Subcutaneous abdominal adipose tissue (tissue), 5 donors: ENCODE measurements around the gene LMAN2L.

Experiments used
- H3K27ac ChIP-seq: one replicate; pipeline ENCODE4 v1.7.0; 2013; ENCODE audit warnings: low read depth, mild to moderate bottlenecking, inconsistent platforms, low read length, moderate library complexity
- H3K27me3 ChIP-seq, 5 donors: one replicate each; pipeline ENCODE4 v1.7.0; 2013; ENCODE audit warnings: low read length in 5 of 5, inconsistent platforms in 1 of 5; ENCODE audit not compliant: control insufficient read depth in 5 of 5, insufficient read depth in 4 of 5
- H3K36me3 ChIP-seq, 5 donors: one replicate each; pipeline ENCODE4 v1.7.0; 2013; ENCODE audit warnings: low read length in 5 of 5; ENCODE audit not compliant: control insufficient read depth in 5 of 5, insufficient read depth in 5 of 5
- H3K4me1 ChIP-seq, 5 donors: one replicate each; pipeline ENCODE4 v1.7.0; 2013; ENCODE audit warnings: low read length in 5 of 5, mild to moderate bottlenecking in 3 of 5, moderate library complexity in 1 of 5; ENCODE audit not compliant: control insufficient read depth in 5 of 5, insufficient read depth in 5 of 5
- H3K4me3 ChIP-seq, 5 donors: one replicate each; pipeline ENCODE4 v1.7.0; 2013; ENCODE audit warnings: low read length in 5 of 5, low read depth in 1 of 5
- H3K9ac ChIP-seq, 5 donors: one replicate each; pipeline ENCODE4 v1.7.0; 2013; ENCODE audit warnings: low read length in 5 of 5, mild to moderate bottlenecking in 4 of 5, moderate library complexity in 3 of 5
- H3K9me3 ChIP-seq, 5 donors: one replicate each; pipeline ENCODE4 v1.7.0; 2013; ENCODE audit warnings: low read length in 5 of 5; ENCODE audit not compliant: control insufficient read depth in 5 of 5
- donor health status: healthy.
- donor health status: healthy.
- donor health status: healthy.
- donor health status: healthy.
- donor health status: healthy.

The LMAN2L gene

DNA sequence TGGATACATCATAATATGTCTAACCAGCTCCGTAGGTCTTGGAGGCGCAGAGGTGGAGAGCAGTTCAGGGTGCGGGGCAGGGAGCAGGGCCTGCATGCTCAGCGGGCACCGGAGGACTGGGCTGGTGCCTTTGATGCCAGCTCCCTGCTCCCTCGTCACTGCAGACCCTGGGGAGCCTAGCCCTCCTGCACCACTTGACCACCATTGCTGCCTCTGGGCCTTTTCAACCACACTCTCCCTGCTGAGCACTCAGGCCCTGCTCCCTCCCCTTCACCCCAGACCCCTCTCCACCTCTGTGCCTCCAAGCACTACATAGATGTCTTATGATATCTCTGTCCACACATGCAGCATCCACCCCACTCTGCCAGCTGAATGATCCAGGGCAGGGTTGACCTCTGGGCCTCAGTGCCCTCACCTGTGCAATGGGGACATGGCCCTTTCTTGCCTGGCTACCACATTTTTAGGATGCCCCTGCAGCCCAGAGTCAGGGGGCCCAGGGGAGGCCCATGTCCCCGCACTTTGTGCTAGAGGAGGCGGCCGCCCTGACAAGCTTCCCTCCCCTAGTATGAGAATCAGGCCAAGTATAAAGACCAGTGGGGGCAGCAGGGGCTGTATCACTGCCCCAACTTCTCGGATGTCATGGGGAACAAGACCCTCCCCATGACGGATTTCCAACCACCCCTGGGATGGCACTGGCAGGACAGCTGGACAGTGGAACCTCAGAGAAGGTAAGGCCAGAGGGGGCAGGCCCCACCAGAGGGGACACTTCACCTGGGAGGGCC, 51.0 kb downstream of the LMAN2L start:
- Histone ChIP-seq H3K4me3 (no peak overlapping the region), H3K9me3 (no peaks in the 10 kb centered on the region), H3K27ac (no peak overlapping the region), H3K36me3 (no peaks in the 10 kb centered on the region), H3K9ac (no peak overlapping the region), H3K4me1 (peaks cover 0 to 10% (median 7%) of the 10 kb centered on the region in 5 donors), H3K27me3 (peaks cover 0 to 22% (median 10%) of the 10 kb centered on the region in 5 donors)

DNA sequence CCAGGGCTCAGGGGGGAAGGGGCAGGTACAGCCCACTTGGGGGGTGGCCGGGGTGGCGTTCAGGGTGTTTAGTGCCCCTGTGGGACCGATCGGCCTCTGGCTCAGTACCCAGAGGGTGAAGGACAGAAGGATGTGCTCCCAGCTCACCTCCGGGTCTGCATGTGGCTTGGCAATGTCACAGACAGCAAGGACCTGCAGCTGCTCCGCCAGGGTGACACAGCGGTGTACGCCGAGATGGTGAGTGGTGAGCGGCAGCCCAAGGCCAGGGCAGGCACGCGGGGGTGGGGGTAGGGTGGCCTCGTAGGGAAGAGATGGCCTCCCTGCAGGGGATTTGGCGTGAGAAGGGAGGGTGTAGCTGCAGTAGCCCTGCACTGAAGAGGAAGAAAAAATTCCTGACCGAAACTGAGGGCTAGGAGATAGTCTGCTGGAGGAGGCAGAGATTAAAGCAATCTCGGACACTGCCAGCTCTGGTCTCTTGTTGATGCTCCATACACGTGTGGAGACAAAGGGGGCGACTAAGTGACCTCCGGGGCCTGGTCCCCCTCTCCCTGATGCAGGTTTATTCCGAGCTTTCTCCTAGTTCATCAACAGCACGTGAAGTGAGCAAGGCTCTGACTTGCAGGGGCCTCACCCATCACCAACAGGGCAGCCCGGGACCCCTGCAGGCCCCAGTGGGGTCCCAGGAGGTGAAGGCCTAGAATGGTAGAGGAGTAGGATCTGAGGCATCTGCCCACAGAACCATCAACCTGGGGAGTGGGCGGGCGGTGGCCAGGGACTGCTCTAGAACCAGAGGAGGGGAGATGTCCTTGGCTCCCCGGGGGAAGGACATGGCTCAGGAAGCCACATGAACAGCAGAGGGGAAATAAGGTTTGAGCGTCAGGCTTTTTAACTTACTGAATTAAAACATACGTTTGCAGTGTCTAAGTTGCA, 51.9 kb downstream of the LMAN2L start:
- no peak overlapping the region for H3K9ac ChIP-seq
- peaks cover 0 to 25% (median 10%) of the 10 kb centered on the region in 5 donors for H3K27me3 ChIP-seq
- peaks cover 0 to 10% (median 7%) of the 10 kb centered on the region in 5 donors for H3K4me1 ChIP-seq
- H3K4me3 ChIP-seq = no peak overlapping the region
- H3K27ac ChIP-seq = no peak overlapping the region
- H3K36me3 ChIP-seq = no peaks in the 10 kb centered on the region
- no peaks in the 10 kb centered on the region for H3K9me3 ChIP-seq

DNA sequence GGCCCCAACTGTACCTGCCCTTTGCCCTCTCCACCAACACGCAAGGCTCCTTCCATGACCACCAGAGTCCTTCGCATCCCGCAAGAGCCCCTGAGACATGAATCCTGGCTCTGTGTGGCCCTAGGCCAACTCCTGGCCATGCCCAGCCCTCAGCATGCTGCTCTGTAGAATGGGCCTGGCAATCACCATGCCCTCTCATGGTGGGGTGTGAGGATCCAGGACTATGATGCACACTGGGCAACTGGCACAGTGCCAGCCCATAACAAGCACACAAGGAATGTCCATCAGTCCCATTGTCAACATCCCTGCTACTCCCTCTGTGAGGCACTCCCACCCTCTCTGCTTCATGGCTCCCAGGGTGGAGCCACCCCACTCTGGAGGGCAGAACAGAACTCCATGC, 52.6 kb downstream of the LMAN2L start:
- Histone ChIP-seq H3K27me3 (peaks cover 0 to 25% (median 10%) of the 10 kb centered on the region in 5 donors), H3K4me1 (peaks cover 0 to 10% (median 7%) of the 10 kb centered on the region in 5 donors), H3K4me3 (no peak overlapping the region), H3K27ac (no peak overlapping the region), H3K9me3 (no peaks in the 10 kb centered on the region), H3K9ac (no peak overlapping the region), H3K36me3 (no peaks in the 10 kb centered on the region)

DNA sequence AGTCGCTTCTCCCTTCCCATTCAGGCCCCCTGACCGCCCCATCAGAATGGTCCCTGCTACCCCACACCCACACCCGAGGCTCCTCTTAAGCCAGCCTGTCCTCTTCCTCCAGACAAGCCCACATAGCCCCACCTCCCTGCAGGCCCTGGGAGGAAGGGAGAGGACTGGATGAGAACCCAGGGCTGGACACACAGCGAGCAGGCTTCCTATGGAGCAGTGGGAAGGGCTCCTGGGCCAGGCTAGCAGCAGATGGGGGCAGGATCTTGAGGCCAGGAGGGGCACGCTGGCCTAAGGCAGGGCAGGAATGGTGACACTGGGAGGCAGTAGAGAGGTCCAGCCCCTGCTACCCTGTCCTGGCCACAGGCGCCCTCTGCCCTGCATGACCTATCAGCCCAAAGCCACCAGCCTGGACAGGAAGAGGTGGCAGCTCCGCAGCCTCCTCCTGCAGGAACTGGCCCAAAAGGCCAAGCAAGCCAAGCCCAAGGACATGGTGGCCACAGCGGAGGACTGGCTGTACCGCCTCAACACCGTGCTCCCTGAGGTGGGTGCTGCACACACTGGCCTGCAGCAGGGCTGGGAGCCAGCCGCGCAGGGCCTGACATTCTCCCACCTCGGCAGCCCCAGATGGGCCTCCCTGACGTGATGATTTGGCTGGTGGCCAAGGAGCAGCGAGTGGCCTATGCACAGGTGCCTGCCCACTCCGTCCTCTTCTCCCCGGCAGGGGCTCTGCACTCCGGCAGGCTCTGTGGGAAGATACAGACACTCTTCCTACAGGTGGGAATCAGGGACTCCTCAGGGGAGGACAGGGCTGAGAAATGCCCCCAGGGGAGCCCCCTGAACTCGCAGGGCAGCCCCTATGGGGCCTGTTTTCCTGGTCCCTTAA, 54.0 kb downstream of the LMAN2L start:
- Histone ChIP-seq H3K36me3 (no peaks in the 10 kb centered on the region), H3K4me3 (no peak overlapping the region), H3K4me1 (peaks cover 0 to 10% (median 7%) of the 10 kb centered on the region in 5 donors), H3K9ac (no peak overlapping the region), H3K27me3 (peaks cover 0 to 25% (median 10%) of the 10 kb centered on the region in 5 donors), H3K27ac (no peak overlapping the region), H3K9me3 (no peaks in the 10 kb centered on the region)

DNA sequence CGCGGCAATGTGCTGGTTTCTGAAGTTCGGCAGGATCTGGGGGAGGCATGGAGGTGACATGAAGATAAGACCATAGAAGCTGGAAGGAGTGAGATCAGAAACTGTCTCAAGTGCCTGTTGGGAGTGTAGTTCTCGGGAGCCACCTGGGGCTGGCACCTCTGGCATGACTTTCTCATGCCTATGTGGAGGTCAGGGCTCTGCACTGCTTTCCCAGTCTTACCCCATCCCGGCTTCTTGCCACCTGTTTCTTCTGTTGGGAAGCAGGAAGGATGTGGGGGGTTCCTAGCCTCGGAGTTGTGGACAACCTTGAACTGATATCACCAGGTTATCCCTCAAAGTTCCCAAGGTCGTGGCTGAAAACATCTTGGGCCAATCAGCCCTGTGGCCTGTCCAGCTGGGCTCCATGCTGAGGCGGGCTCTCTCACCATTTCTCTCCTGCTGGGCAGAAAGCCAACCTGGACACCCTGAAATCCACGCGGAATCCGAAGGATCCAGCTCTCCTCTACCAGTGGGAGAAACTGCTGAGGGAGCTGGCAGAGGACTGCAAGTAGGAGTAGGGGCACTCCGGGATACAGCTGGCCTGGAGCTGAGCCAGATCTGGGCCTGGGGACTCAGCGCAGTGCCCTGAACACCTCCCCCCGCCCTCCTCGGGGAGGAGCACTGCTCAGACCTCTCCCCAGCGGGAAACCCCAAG, 54.8 kb downstream of the LMAN2L start:
- no peaks in the 10 kb centered on the region for H3K9me3 ChIP-seq
- no peak overlapping the region for H3K4me3 ChIP-seq
- H3K9ac ChIP-seq = no peak overlapping the region
- peaks cover 0 to 10% (median 7%) of the 10 kb centered on the region in 5 donors for H3K4me1 ChIP-seq
- no peak overlapping the region for H3K27ac ChIP-seq
- H3K27me3 ChIP-seq = peaks cover 0 to 25% (median 10%) of the 10 kb centered on the region in 5 donors
- H3K36me3 ChIP-seq = no peaks in the 10 kb centered on the region

DNA sequence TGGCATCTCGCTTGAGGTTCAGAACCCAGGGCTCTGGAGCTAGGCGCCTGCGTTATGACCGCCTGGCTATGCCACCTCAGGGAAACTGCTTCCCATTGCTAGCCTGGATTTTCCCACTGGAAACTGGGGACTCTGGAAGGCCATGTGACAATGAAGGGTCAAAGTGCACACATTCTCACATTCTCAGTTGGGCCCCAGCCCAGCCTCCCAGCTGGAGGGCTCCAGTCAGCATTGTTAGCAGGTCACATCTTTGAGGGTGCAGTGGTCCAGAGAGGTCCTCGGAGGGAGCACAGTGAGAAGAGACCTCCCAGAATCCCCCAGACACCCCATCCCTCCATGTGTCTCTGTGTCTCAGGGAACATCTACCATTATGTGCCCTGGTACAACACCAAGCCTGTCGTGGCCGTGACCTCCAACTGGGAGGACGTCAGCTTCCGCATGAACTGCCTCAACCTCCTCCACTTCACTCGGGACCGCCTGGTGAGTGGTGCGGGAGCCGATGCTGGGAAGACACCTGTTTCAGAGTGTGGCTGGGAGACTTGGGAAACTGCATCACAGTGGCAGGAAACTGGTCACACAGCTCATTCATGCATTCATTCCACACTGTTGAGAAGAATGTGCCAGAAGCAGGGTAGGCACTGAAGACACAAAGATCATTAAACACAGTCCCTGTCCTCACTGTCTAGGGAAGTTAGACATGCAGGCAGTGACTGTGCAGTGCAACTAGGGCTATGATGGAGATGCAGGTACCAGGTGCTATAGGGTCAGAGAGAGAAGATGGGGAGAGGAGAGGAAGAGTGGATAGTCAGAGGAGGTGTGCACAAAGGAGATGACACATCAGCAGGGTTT, 55.7 kb downstream of the LMAN2L start:
- H3K27me3 ChIP-seq = peaks cover 0 to 25% (median 10%) of the 10 kb centered on the region in 5 donors
- no peaks in the 10 kb centered on the region for H3K9me3 ChIP-seq
- peaks cover 0 to 10% (median 7%) of the 10 kb centered on the region in 5 donors for H3K4me1 ChIP-seq
- no peaks in the 10 kb centered on the region for H3K36me3 ChIP-seq
- no peak overlapping the region for H3K27ac ChIP-seq
- no peak overlapping the region for H3K4me3 ChIP-seq
- no peak overlapping the region for H3K9ac ChIP-seq

DNA sequence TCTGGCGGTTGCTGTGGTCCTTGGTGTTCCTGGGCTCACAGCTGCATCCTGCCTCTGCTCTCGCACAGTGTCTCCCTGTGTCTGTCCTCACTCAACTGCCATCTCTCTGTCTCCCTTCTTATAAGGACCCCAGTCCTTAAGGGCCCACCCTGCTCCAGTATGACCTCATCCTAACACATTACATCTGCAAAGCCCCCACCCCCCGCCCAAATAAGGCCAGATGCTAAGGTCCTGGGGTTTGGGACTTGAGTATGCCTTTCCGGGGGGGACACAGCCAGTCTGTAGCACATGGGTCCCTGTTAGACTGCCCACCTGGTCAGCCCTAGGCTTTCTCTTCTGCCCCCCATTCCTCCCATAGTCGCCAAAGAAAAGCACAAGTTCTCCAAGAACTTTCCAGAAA, 56.6 kb downstream of the LMAN2L start:
- Histone ChIP-seq H3K27ac (no peak overlapping the region), H3K27me3 (peaks cover 0 to 25% (median 10%) of the 10 kb centered on the region in 5 donors), H3K4me3 (no peak overlapping the region), H3K4me1 (peaks cover 0 to 10% (median 7%) of the 10 kb centered on the region in 5 donors), H3K36me3 (no peaks in the 10 kb centered on the region), H3K9me3 (no peaks in the 10 kb centered on the region), H3K9ac (no peak overlapping the region)

DNA sequence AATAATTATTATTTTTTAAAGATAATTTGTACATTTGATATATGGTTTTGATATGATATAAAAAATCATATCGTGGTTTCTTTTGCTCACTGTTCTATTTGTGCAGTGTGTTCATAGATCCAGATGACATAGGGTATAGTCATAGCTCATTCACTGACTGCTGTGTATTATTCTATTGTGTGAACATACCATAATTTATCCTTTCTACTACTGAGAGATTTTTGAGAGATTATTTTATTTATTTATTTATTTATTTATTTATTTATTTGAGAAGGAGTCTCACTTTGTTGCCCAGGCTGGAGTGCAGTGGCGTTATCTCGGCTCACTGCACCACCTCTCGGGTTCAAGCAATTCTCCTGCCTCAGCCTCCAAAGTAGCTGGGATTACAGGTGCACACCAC, 58.3 kb downstream of the LMAN2L start:
- no peak overlapping the region for H3K27ac ChIP-seq
- no peaks in the 10 kb centered on the region for H3K9me3 ChIP-seq
- peaks cover 0 to 25% (median 10%) of the 10 kb centered on the region in 5 donors for H3K27me3 ChIP-seq
- no peak overlapping the region for H3K4me3 ChIP-seq
- no peaks in the 10 kb centered on the region for H3K36me3 ChIP-seq
- H3K4me1 ChIP-seq = peaks cover 0 to 10% (median 7%) of the 10 kb centered on the region in 5 donors
- H3K9ac ChIP-seq = no peak overlapping the region
